Stimulated activated memory B cell treated with anti-CD40 and anti-IgM and Interleukin-4, amounts not matched to agents 10 μg/mL and 1 μg/mL and 100 μg/mL, for 72 hours (primary cell): ENCODE results near the gene ZDHHC1.
A peak's percentile ranks its signal among the peaks of the same experiment; 100 is the strongest.
"Not testable (repeated sequence)": the region's sequence is repeated elsewhere in the genome, so short reads cannot be mapped to it uniquely, and the experiment has no call there.

Experiments
- ATAC-seq: fragments of 150-1000 bp; cut with Tn5 transposase; 2 replicates; pipeline ENCODE4 v1.10.0; 2021
- H3K27ac Mint-ChIP-seq: one replicate; pipeline ENCODE4 v1.8.0; 2022; ENCODE audit warnings: mild to moderate bottlenecking, mixed read lengths
- H3K27me3 Mint-ChIP-seq: one replicate; pipeline ENCODE4 v1.8.0; 2022; ENCODE audit warnings: mixed read lengths
- H3K36me3 Mint-ChIP-seq: one replicate; pipeline ENCODE4 v1.8.0; 2022; ENCODE audit warnings: mixed read lengths
- H3K4me1 Mint-ChIP-seq: one replicate; pipeline ENCODE4 v1.8.0; 2022; ENCODE audit warnings: mixed read lengths
- H3K4me3 Mint-ChIP-seq: one replicate; pipeline ENCODE4 v1.8.0; 2022; ENCODE audit warnings: mild to moderate bottlenecking, moderate library complexity, mixed read lengths
- H3K9me3 Mint-ChIP-seq: one replicate; pipeline ENCODE4 v1.8.0; 2022; ENCODE audit warnings: mixed read lengths

ZDHHC1 gene

GRCh38 chr16:67429053-67429798, 12.9 kb upstream of the ZDHHC1 start:
- no peak for ATAC-seq
- peaks cover 37% of the 10 kb centered on the region for H3K27me3 Mint-ChIP-seq
- H3K4me1 Mint-ChIP-seq: peaks cover 33% of the 10 kb centered on the region
- H3K36me3 Mint-ChIP-seq: no peaks in the 10 kb centered on the region
- no peak overlapping the region for H3K27ac Mint-ChIP-seq
- no peak overlapping the region for H3K4me3 Mint-ChIP-seq
- no peaks in the 10 kb centered on the region for H3K9me3 Mint-ChIP-seq

- H3K36me3 Mint-ChIP-seq: no peaks in the 10 kb centered on the region
- H3K4me1 Mint-ChIP-seq: peaks cover 23% of the 10 kb centered on the region
- no peaks in the 10 kb centered on the region for H3K9me3 Mint-ChIP-seq
- H3K4me3 Mint-ChIP-seq: no peak overlapping the region
- peak; percentile 70 for ATAC-seq
- no peak overlapping the region for H3K27ac Mint-ChIP-seq
- H3K27me3 Mint-ChIP-seq: peaks cover 37% of the 10 kb centered on the region
These were observed 12.0 kb upstream of the ZDHHC1 start for GRCh38 chr16:67428146-67428731.

- Mint-ChIP-seq H3K9me3 (no peaks in the 10 kb centered on the region), H3K36me3 (no peaks in the 10 kb centered on the region), H3K4me1 (peaks cover 10% of the 10 kb centered on the region), H3K27ac (no peak overlapping the region), H3K27me3 (peaks cover 46% of the 10 kb centered on the region), H3K4me3 (no peak overlapping the region)
- no peak for ATAC-seq
These were observed 10.7 kb upstream of the ZDHHC1 start for GRCh38 chr16:67426950-67427349.

GRCh38 chr16:67426022-67426421, 9.7 kb upstream of the ZDHHC1 start:
- Mint-ChIP-seq H3K4me1 (peaks cover 10% of the 10 kb centered on the region), H3K4me3 (no peak overlapping the region), H3K27me3 (peaks cover 46% of the 10 kb centered on the region), H3K9me3 (no peaks in the 10 kb centered on the region), H3K36me3 (no peaks in the 10 kb centered on the region), H3K27ac (no peak overlapping the region)
- ATAC-seq: no peak

- H3K27ac Mint-ChIP-seq: no peak overlapping the region
- no peak overlapping the region for H3K4me3 Mint-ChIP-seq
- no peaks in the 10 kb centered on the region for H3K36me3 Mint-ChIP-seq
- H3K4me1 Mint-ChIP-seq: peaks cover 10% of the 10 kb centered on the region
- peaks cover 46% of the 10 kb centered on the region for H3K27me3 Mint-ChIP-seq
- no peaks in the 10 kb centered on the region for H3K9me3 Mint-ChIP-seq
- ATAC-seq: no peak
These were observed 9.3 kb upstream of the ZDHHC1 start for GRCh38 chr16:67425580-67425979.

- H3K9me3 Mint-ChIP-seq: no peaks in the 10 kb centered on the region
- H3K4me3 Mint-ChIP-seq: no peak overlapping the region
- H3K27ac Mint-ChIP-seq: no peak overlapping the region
- peaks cover 40% of the 10 kb centered on the region for H3K27me3 Mint-ChIP-seq
- H3K36me3 Mint-ChIP-seq: no peaks in the 10 kb centered on the region
- H3K4me1 Mint-ChIP-seq: peaks cover 5% of the 10 kb centered on the region
- no peak for ATAC-seq
These were observed 8.8 kb upstream of the ZDHHC1 start for GRCh38 chr16:67425061-67425460.

- no peaks in the 10 kb centered on the region for H3K36me3 Mint-ChIP-seq
- H3K9me3 Mint-ChIP-seq: no peaks in the 10 kb centered on the region
- no peak overlapping the region for H3K4me3 Mint-ChIP-seq
- peaks cover 4% of the 10 kb centered on the region for H3K4me1 Mint-ChIP-seq
- H3K27me3 Mint-ChIP-seq: peaks cover 39% of the 10 kb centered on the region
- no peak overlapping the region for H3K27ac Mint-ChIP-seq
- ATAC-seq: no peak
These were observed 8.0 kb upstream of the ZDHHC1 start for GRCh38 chr16:67424261-67424615.

GRCh38 chr16:67423611-67424260, 7.5 kb upstream of the ZDHHC1 start:
- ATAC-seq: no peak
- Mint-ChIP-seq H3K27me3 (peaks cover 38% of the 10 kb centered on the region), H3K36me3 (no peaks in the 10 kb centered on the region), H3K27ac (no peak overlapping the region), H3K4me3 (no peak overlapping the region), H3K9me3 (no peaks in the 10 kb centered on the region), H3K4me1 (peaks cover 4% of the 10 kb centered on the region)

GRCh38 chr16:67423015-67423414, 6.7 kb upstream of the ZDHHC1 start:
- Mint-ChIP-seq H3K4me1 (peaks cover 4% of the 10 kb centered on the region), H3K27ac (no peak overlapping the region), H3K9me3 (no peaks in the 10 kb centered on the region), H3K27me3 (peaks cover 36% of the 10 kb centered on the region), H3K4me3 (no peak overlapping the region), H3K36me3 (no peaks in the 10 kb centered on the region)
- no peak for ATAC-seq

GRCh38 chr16:67421030-67421429, 4.8 kb upstream of the ZDHHC1 start:
- Mint-ChIP-seq H3K9me3 (no peaks in the 10 kb centered on the region), H3K36me3 (no peaks in the 10 kb centered on the region), H3K4me1 (peaks cover 11% of the 10 kb centered on the region), H3K27me3 (peaks cover 38% of the 10 kb centered on the region), H3K4me3 (no peak overlapping the region), H3K27ac (no peak overlapping the region)
- no peak for ATAC-seq

GRCh38 chr16:67419931-67420330, 3.7 kb upstream of the ZDHHC1 start:
- H3K27ac Mint-ChIP-seq: no peak overlapping the region
- H3K27me3 Mint-ChIP-seq: peaks cover 45% of the 10 kb centered on the region
- no peaks in the 10 kb centered on the region for H3K36me3 Mint-ChIP-seq
- no peaks in the 10 kb centered on the region for H3K9me3 Mint-ChIP-seq
- H3K4me1 Mint-ChIP-seq: peaks cover 14% of the 10 kb centered on the region
- H3K4me3 Mint-ChIP-seq: no peak overlapping the region
- no peak for ATAC-seq

- H3K4me3 Mint-ChIP-seq: no peak overlapping the region
- peaks cover 45% of the 10 kb centered on the region for H3K27me3 Mint-ChIP-seq
- no peaks in the 10 kb centered on the region for H3K9me3 Mint-ChIP-seq
- H3K4me1 Mint-ChIP-seq: peaks cover 15% of the 10 kb centered on the region
- no peak overlapping the region for H3K27ac Mint-ChIP-seq
- H3K36me3 Mint-ChIP-seq: no peaks in the 10 kb centered on the region
- ATAC-seq: no peak
These were observed 3.2 kb upstream of the ZDHHC1 start for GRCh38 chr16:67419502-67419901.

GRCh38 chr16:67417333-67418061, 1.2 kb upstream of the ZDHHC1 start:
- peak overlapping the region; percentile 24 for H3K4me3 Mint-ChIP-seq
- peaks cover 41% of the 10 kb centered on the region for H3K27me3 Mint-ChIP-seq
- no peak for ATAC-seq
- peaks cover 20% of the 10 kb centered on the region for H3K4me1 Mint-ChIP-seq
- no peaks in the 10 kb centered on the region for H3K36me3 Mint-ChIP-seq
- no peak overlapping the region for H3K27ac Mint-ChIP-seq
- no peaks in the 10 kb centered on the region for H3K9me3 Mint-ChIP-seq

- H3K36me3 Mint-ChIP-seq, H3K9me3 Mint-ChIP-seq, ATAC-seq: not testable (repeated sequence)
- Mint-ChIP-seq H3K4me1 (peaks cover 20% of the 10 kb centered on the region), H3K27me3 (peaks cover 36% of the 10 kb centered on the region), H3K27ac (peak overlapping the region; percentile 85), H3K4me3 (peak overlapping the region; percentile 68)
These were observed 856 bp downstream of the ZDHHC1 start for GRCh38 chr16:67415421-67415820.
